ENCODE data around the gene PLA2G3. TPM values are rescaled to one million over a fixed set of nuclear protein-coding genes. Genes with fewer than 3 reads are reported as not detected.

PLA2G3 gene
- total and polyA plus RNA-seq, 2 of the 13 experiments (the other 11 are each of a cell fraction or from before 2014, with no cell fraction given) = 0.12 to 0.42 TPM

GRCh38 chr22:31102441-31103081 is 37.7 kb downstream of the PLA2G3 start (continued):
- no peak for TF ChIP-seq ZNF382 (CRISPR knock-in tag; IDR thresholded peaks at IDR 0.05; ENCODE audit: borderline replicate concordance)
- no peak for TF ChIP-seq ZBTB7B (CRISPR knock-in tag; IDR thresholded peaks at IDR 0.05)
- TF ChIP-seq ZBED4 (CRISPR knock-in tag; IDR thresholded peaks at IDR 0.05; ENCODE audit: borderline replicate concordance) = peak; percentile 85; the same call in 1 of the 2 replicates
- no peak for TF ChIP-seq ZSCAN29 (CRISPR knock-in tag; conservative IDR thresholded peaks at IDR 0.05)
- peak; percentile 79 for TF ChIP-seq SAP130 (CRISPR knock-in tag; IDR thresholded peaks at IDR 0.05; ENCODE audit: low read depth)
- TF ChIP-seq TARDBP (CRISPR knock-in tag; IDR thresholded peaks at IDR 0.05) = no peak
- 0 out of 4 replicates have a peak, but pooled peaks of 1 of the 2 experiments have one; percentile 23 for TF ChIP-seq ATF4 (CRISPR knock-in tag; IDR thresholded peaks at IDR 0.05)
- no peak for TF ChIP-seq KAT2B (IDR thresholded peaks at IDR 0.05; ENCODE audit: borderline replicate concordance, low read depth, low read length)
- no peak for TF ChIP-seq FOXP1 (IDR thresholded peaks at IDR 0.05)
- TF ChIP-seq FOXP1 (CRISPR knock-in tag; IDR thresholded peaks at IDR 0.05) = no peak
- no peak for TF ChIP-seq ZNF484 (CRISPR knock-in tag; IDR thresholded peaks at IDR 0.05; ENCODE audit: borderline replicate concordance, low read depth)
- TF ChIP-seq MLX (CRISPR knock-in tag; IDR thresholded peaks at IDR 0.05) = no peak
- peak; percentile 98 for TF ChIP-seq FOSL2 (CRISPR knock-in tag; IDR thresholded peaks at IDR 0.05)
- TF ChIP-seq POGZ (CRISPR knock-in tag; IDR thresholded peaks at IDR 0.05) = peak; percentile 25; the same call in 1 of the 2 replicates
- TF ChIP-seq ZSCAN9 (CRISPR knock-in tag; IDR thresholded peaks at IDR 0.05; ENCODE audit: borderline replicate concordance) = 0 out of 2 replicates have a peak, but pooled peaks have one; percentile 54
- TF ChIP-seq ATM (IDR thresholded peaks at IDR 0.05; ENCODE audit: borderline replicate concordance) = no peak
- no peak for TF ChIP-seq MBNL3 (CRISPR knock-in tag; conservative IDR thresholded peaks at IDR 0.05)
- TF ChIP-seq RBAK (CRISPR knock-in tag; IDR thresholded peaks at IDR 0.05) = no peak
- no peak for TF ChIP-seq ZNF326 (CRISPR knock-in tag; IDR thresholded peaks at IDR 0.05; ENCODE audit: borderline replicate concordance)
- no peak for TF ChIP-seq STAT5B (CRISPR knock-in tag; IDR thresholded peaks at IDR 0.05)
- TF ChIP-seq ZFP41 (CRISPR knock-in tag; IDR thresholded peaks at IDR 0.05; ENCODE audit: borderline replicate concordance) = no peak
- TF ChIP-seq ZNF597 (CRISPR knock-in tag; IDR thresholded peaks at IDR 0.05) = no peak
- TF ChIP-seq HMG20A (CRISPR knock-in tag; IDR thresholded peaks at IDR 0.05; ENCODE audit: borderline replicate concordance) = no peak
- no peak for TF ChIP-seq BCL6 (CRISPR knock-in tag; IDR thresholded peaks at IDR 0.05)
- no peak for TF ChIP-seq ZNF562 (CRISPR knock-in tag; IDR thresholded peaks at IDR 0.05; ENCODE audit: borderline replicate concordance)
- no peak for TF ChIP-seq ZNF570 (CRISPR knock-in tag; IDR thresholded peaks at IDR 0.05; ENCODE audit: borderline replicate concordance)
- peak; percentile 23; the same call in 1 of the 2 replicates for TF ChIP-seq RXRA (CRISPR knock-in tag; IDR thresholded peaks at IDR 0.05)
